Measurements from ENCODE around the gene PRM1. TPM values are rescaled to one million over a fixed set of nuclear protein-coding genes. Genes with fewer than 3 reads are reported as not detected.

PRM1 gene
- total and polyA plus RNA-seq, 2 experiments from 2014 or later, result not detected

DNA sequence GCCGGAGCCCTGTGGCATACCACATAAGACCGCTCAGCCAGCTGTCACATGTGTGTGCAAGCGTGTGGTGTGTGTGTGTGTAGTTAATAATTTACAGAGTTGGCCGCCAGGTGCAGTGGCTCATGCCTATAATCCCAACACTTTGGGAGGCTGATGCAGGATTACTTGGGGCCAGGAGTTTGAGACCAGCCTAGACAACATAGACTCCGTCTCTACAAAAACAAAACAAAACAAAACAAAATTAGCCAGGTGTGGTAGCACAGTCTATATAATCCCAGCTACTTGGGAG, 45.5 kb downstream of the PRM1 start:
- in situ Hi-C loops (cut with MboI), result no loop called here
- H3K9me2 ChIP-seq (ENCODE audit: insufficient read depth), result no peaks in the 10 kb centered on the region
- WGBS, 2 experiments (ENCODE audit: low coverage in 1 of 2, low lambda C conversion rate in 2 of 2, missing lambda C conversion rate in 2 of 2), result 92 to 98% methylated on average over 5 of the region's 5 CpGs

DNA sequence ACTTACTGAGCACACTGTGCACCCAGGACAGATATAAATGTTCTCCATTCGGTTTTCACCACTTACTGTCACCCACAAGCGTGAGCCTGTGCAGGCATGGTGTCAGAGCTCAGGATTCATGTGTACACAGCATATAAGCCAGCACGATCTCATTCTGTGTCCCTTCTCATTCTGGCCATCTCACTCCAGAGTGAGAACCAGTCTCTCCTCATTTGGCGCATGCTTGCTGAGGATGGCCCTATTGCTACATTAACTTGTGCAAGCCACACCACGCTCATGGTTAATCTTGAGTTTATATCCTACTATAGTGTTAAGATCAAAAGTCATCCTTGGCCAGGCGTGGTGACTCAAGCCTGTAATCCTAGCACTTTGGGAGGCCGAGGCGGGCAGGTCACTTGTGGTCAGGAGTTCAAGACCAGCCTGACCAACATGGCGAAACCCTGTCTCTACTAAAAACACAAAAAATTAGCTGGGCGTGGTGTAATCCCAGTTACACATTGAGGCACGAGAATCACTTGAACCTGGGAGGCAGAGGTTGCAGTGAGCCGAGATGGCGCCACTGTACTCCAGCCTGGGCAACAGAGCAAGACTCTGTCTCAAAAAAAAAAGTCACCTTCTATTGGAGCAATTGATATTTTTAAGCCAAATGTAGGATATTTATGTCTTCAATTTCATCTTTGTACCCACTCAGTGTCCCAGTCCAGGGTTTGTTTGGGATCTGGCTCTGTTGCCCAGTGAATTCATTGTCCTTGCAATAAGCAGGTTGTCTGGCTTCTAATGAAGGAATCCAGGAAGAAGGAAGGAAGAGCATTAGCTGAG, 46.0 kb downstream of the PRM1 start:
- no peak for DNase-seq
- no peaks in the 10 kb centered on the region for H3F3A ChIP-seq (ENCODE audit: insufficient read depth)
- H3K27me3 ChIP-seq (replicated peaks; ENCODE audit: insufficient read depth), result no peaks in the 10 kb centered on the region
- TF ChIP-seq EZH2 (IDR thresholded peaks at IDR 0.05; ENCODE audit: insufficient read depth, poor library complexity, severe bottlenecking), result no peak
- no peak for TF ChIP-seq EZH2phosphoT487 (IDR thresholded peaks at IDR 0.05; ENCODE audit: insufficient read depth, low read depth)
- no peak overlapping the region for H3K27ac ChIP-seq
- no peak overlapping the region for H3K4me2 ChIP-seq (ENCODE audit: unreplicated experiment)
- in situ Hi-C loops (cut with MboI), result no loop called here
- peaks cover 3% of the 10 kb centered on the region; the same call in 1 of the 2 replicates for H3K4me1 ChIP-seq (ENCODE audit: insufficient read depth)
- H3K9me3 ChIP-seq (ENCODE audit: low read depth), result no peaks in the 10 kb centered on the region
- no peaks in the 10 kb centered on the region for H3K79me2 ChIP-seq (ENCODE audit: insufficient read depth)
- no peak overlapping the region for H3K9ac ChIP-seq
- H3K36me3 ChIP-seq (ENCODE audit: low read depth), result no peaks in the 10 kb centered on the region
- no peak overlapping the region for H3K4me3 ChIP-seq
- no peak overlapping the region for H2AFZ ChIP-seq
- no peaks in the 10 kb centered on the region for H3K9me2 ChIP-seq (ENCODE audit: insufficient read depth)
- WGBS, 2 experiments (ENCODE audit: low coverage in 1 of 2, low lambda C conversion rate in 2 of 2, missing lambda C conversion rate in 2 of 2), result 92 to 93% methylated on average over 13 of the region's 13 CpGs
- H4K20me1 ChIP-seq (ENCODE audit: insufficient read depth), result no peaks in the 10 kb centered on the region

More for the DNA sequence above, 45.5 kb downstream of the PRM1 start:
- Histone ChIP-seq H3K9ac (no peak overlapping the region), H3K79me2 (ENCODE audit: insufficient read depth) (no peaks in the 10 kb centered on the region), H3K36me3 (ENCODE audit: low read depth) (no peaks in the 10 kb centered on the region), H3K4me1 (ENCODE audit: insufficient read depth) (peaks cover 3% of the 10 kb centered on the region; the same call in 1 of the 2 replicates), H3K27ac (no peak overlapping the region), H3K4me2 (ENCODE audit: unreplicated experiment) (no peak overlapping the region), H4K20me1 (ENCODE audit: insufficient read depth) (no peaks in the 10 kb centered on the region), H3K4me3 (no peak overlapping the region), H3F3A (ENCODE audit: insufficient read depth) (no peaks in the 10 kb centered on the region), H2AFZ (no peak overlapping the region), H3K27me3 (replicated peaks; ENCODE audit: insufficient read depth) (no peaks in the 10 kb centered on the region), H3K9me3 (ENCODE audit: low read depth) (no peaks in the 10 kb centered on the region)
- no peak for DNase-seq
- TF ChIP-seq EZH2phosphoT487 (IDR thresholded peaks at IDR 0.05; ENCODE audit: insufficient read depth, low read depth), result no peak
- TF ChIP-seq EZH2 (IDR thresholded peaks at IDR 0.05; ENCODE audit: insufficient read depth, poor library complexity, severe bottlenecking), result no peak

DNA sequence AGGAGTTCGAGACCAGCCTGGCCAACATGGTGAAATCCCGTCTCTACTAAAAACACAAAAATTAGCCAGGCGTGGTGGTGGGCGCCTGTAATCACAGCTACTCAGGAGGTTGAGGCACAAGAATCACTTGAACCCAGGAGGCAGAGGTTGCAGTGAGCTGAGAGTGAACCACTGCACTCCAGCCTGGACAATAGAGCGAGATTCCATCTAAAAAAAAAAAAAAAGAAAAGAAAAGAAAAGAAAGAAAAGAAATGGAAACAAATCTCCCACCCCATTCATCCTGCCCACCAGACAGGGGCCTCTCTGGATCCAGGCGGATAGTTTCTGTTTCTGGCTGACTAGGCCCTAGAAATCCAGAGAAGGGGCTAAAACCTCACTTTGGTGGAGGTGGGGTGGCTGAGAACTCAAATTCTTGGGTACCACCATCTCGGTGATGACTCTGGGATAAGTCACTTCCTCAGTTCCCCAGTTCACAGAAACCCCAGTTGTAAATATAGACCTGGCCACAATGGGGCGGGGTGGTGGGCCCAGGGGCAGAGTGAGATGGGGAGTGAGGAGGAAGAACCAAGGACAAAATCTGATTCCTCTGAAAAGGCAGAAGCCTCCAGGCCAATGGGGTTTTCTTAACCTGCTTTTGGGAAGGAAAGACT, 47.3 kb downstream of the PRM1 start:
- no peaks in the 10 kb centered on the region for H3K9me2 ChIP-seq (ENCODE audit: insufficient read depth)
- no peaks in the 10 kb centered on the region for H3K27me3 ChIP-seq (replicated peaks; ENCODE audit: insufficient read depth)
- WGBS, 2 experiments (ENCODE audit: low coverage in 1 of 2, low lambda C conversion rate in 2 of 2, missing lambda C conversion rate in 2 of 2), result 82 to 87% methylated on average over 7 to 8 of the region's 8 CpGs
- H3K27ac ChIP-seq, result no peak overlapping the region
- no peak overlapping the region for H3K4me3 ChIP-seq
- H3K9ac ChIP-seq, result no peak overlapping the region
- no peak overlapping the region for H2AFZ ChIP-seq
- H3K9me3 ChIP-seq (ENCODE audit: low read depth), result no peaks in the 10 kb centered on the region
- no peak for TF ChIP-seq EZH2 (IDR thresholded peaks at IDR 0.05; ENCODE audit: insufficient read depth, poor library complexity, severe bottlenecking)
- TF ChIP-seq EZH2phosphoT487 (IDR thresholded peaks at IDR 0.05; ENCODE audit: insufficient read depth, low read depth), result no peak
- H4K20me1 ChIP-seq (ENCODE audit: insufficient read depth), result no peaks in the 10 kb centered on the region
- DNase-seq, result no peak
- in situ Hi-C loops (cut with MboI), result no loop called here
- peaks cover 3% of the 10 kb centered on the region; the same call in 1 of the 2 replicates for H3K4me1 ChIP-seq (ENCODE audit: insufficient read depth)
- H3K4me2 ChIP-seq (ENCODE audit: unreplicated experiment), result no peak overlapping the region
- no peaks in the 10 kb centered on the region for H3F3A ChIP-seq (ENCODE audit: insufficient read depth)
- H3K79me2 ChIP-seq (ENCODE audit: insufficient read depth), result no peaks in the 10 kb centered on the region
- no peaks in the 10 kb centered on the region for H3K36me3 ChIP-seq (ENCODE audit: low read depth)

DNA sequence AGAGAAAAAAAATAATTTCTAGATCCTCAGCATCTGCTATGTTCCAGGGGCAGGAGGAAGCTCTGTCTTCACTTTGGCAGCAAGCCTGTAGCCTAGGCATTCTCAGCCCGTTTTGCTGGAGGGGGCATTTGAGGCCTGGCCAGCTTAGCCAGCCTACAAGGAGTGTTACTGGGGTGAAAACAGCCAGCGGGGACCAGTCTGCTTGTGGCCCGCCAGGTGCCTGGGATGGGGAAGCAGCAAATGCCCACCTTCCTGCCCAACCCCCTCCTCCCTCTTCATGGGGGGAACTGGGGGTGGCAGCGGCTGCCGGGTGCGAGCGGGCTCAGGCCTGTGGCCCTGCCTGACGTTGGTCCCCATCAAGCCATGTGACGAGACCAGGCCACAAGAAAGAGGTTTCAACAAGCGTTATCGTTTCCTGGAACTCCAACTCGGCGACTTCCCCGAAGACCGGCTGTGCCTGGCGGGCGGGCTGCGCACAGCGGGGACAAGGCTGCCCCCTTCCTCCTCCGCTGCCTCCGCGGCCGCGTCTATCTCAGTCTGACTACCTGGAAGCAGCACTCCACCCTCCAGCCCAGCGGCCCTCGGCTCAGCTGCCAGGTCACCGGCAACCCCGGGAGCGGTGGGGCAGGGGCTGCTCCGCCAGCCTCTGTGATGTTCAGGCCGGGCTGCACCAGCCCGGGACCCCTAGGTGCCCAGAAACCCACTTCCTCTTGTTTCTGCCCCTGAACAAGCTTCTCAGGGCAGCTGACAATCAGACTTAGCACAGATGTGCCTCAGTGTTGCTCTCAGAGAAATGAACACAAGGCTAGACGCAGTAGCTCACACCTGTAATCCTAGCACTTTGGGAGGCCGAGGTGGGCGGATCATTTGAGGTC, 48.0 kb downstream of the PRM1 start:
- Histone ChIP-seq H3K9me3 (ENCODE audit: low read depth) (no peaks in the 10 kb centered on the region), H4K20me1 (ENCODE audit: insufficient read depth) (no peaks in the 10 kb centered on the region), H2AFZ (no peak overlapping the region), H3K4me3 (no peak overlapping the region), H3K4me2 (ENCODE audit: unreplicated experiment) (no peak overlapping the region), H3K36me3 (ENCODE audit: low read depth) (no peaks in the 10 kb centered on the region), H3K9ac (no peak overlapping the region), H3K4me1 (ENCODE audit: insufficient read depth) (peaks cover 3% of the 10 kb centered on the region; the same call in 1 of the 2 replicates), H3K79me2 (ENCODE audit: insufficient read depth) (no peaks in the 10 kb centered on the region), H3K27ac (no peak overlapping the region), H3K9me2 (ENCODE audit: insufficient read depth) (no peaks in the 10 kb centered on the region), H3F3A (ENCODE audit: insufficient read depth) (no peaks in the 10 kb centered on the region), H3K27me3 (replicated peaks; ENCODE audit: insufficient read depth) (no peaks in the 10 kb centered on the region)
- TF ChIP-seq EZH2phosphoT487 (IDR thresholded peaks at IDR 0.05; ENCODE audit: insufficient read depth, low read depth) (no peak), EZH2 (IDR thresholded peaks at IDR 0.05; ENCODE audit: insufficient read depth, poor library complexity, severe bottlenecking) (no peak)
- no peak for DNase-seq
- in situ Hi-C loops (cut with MboI), result no loop called here
- 77 to 78% methylated on average over 24 to 34 of the region's 35 CpGs for WGBS, 2 experiments (ENCODE audit: low coverage in 1 of 2, low lambda C conversion rate in 2 of 2, missing lambda C conversion rate in 2 of 2)
